ENCODE measurements around the gene COMMD9. TPM values are rescaled to one million over a fixed set of nuclear protein-coding genes. Genes with fewer than 3 reads are reported as not detected.

Gene COMMD9
- total RNA-seq, 1 experiment from 2014 or later, result 124 TPM

- no peak for DNase-seq (ENCODE audit: low read depth, low spot score)
- in situ Hi-C loops (cut with HindIII; ENCODE audit: low pct_unique_long_range_greater_than_20kb, low sequenced_read_pairs), result no loop called here
Measured at GRCh38 chr11:36238036-36238631, 51.1 kb downstream of the COMMD9 start.

GRCh38 chr11:36237391-36237790, 51.8 kb downstream of the COMMD9 start:
- DNase-seq (ENCODE audit: low read depth, low spot score), result no peak

GRCh38 chr11:36235750-36236149, 53.5 kb downstream of the COMMD9 start:
- DNase-seq (ENCODE audit: low read depth, low spot score), result no peak
- in situ Hi-C loops (cut with HindIII; ENCODE audit: low pct_unique_long_range_greater_than_20kb, low sequenced_read_pairs), result no loop called here

More at GRCh38 chr11:36237391-36237790, 51.8 kb downstream of the COMMD9 start:
- in situ Hi-C loops (cut with HindIII; ENCODE audit: low pct_unique_long_range_greater_than_20kb, low sequenced_read_pairs), result no loop called here

GRCh38 chr11:36234825-36235224, 54.4 kb downstream of the COMMD9 start:
- in situ Hi-C loops (cut with HindIII; ENCODE audit: low pct_unique_long_range_greater_than_20kb, low sequenced_read_pairs), result no loop called here
- no peak for DNase-seq (ENCODE audit: low read depth, low spot score)

GRCh38 chr11:36233204-36233603, 56.0 kb downstream of the COMMD9 start:
- in situ Hi-C loops (cut with HindIII; ENCODE audit: low pct_unique_long_range_greater_than_20kb, low sequenced_read_pairs), result no loop called here
- DNase-seq (ENCODE audit: low read depth, low spot score), result no peak

GRCh38 chr11:36230779-36231699, 58.2 kb downstream of the COMMD9 start:
- no peak for DNase-seq (ENCODE audit: low read depth, low spot score)
- in situ Hi-C loops (cut with HindIII; ENCODE audit: low pct_unique_long_range_greater_than_20kb, low sequenced_read_pairs), result no loop called here

- DNase-seq (ENCODE audit: low read depth, low spot score), result no peak
- in situ Hi-C loops (cut with HindIII; ENCODE audit: low pct_unique_long_range_greater_than_20kb, low sequenced_read_pairs), result no loop called here
Measured at GRCh38 chr11:36229091-36229705, 60.0 kb downstream of the COMMD9 start.

- in situ Hi-C loops (cut with HindIII; ENCODE audit: low pct_unique_long_range_greater_than_20kb, low sequenced_read_pairs), result no loop called here
- no peak for DNase-seq (ENCODE audit: low read depth, low spot score)
Measured at GRCh38 chr11:36228689-36229088, 60.5 kb downstream of the COMMD9 start.

GRCh38 chr11:36227044-36227443, 62.2 kb downstream of the COMMD9 start:
- in situ Hi-C loops (cut with HindIII; ENCODE audit: low pct_unique_long_range_greater_than_20kb, low sequenced_read_pairs), result no loop called here
- DNase-seq (ENCODE audit: low read depth, low spot score), result no peak

GRCh38 chr11:36224209-36224882, 64.9 kb downstream of the COMMD9 start:
- in situ Hi-C loops (cut with HindIII; ENCODE audit: low pct_unique_long_range_greater_than_20kb, low sequenced_read_pairs), result no loop called here
- DNase-seq (ENCODE audit: low read depth, low spot score), result no peak

- in situ Hi-C loops (cut with HindIII; ENCODE audit: low pct_unique_long_range_greater_than_20kb, low sequenced_read_pairs), result no loop called here
- DNase-seq (ENCODE audit: low read depth, low spot score), result no peak
Measured at GRCh38 chr11:36222831-36223635, 66.2 kb downstream of the COMMD9 start.

Other genes with a start within 250 kb of the COMMD9 start
- 3.2 and 6.5 TPM in 2 replicates for gene PRR5L, start 6.9 kb upstream of the COMMD9 start, total RNA-seq (2014; rRNA removed; shearing (Covaris generic))
- gene TRAF6, start 220.8 kb upstream of the COMMD9 start, total RNA-seq (2014; rRNA removed; shearing (Covaris generic)), result 9.6 TPM in 2 replicates